Measurements from ENCODE around the gene IL22RA2. TPM values are rescaled to one million over a fixed set of nuclear protein-coding genes. Genes with fewer than 3 reads are reported as not detected.

IL22RA2 gene
- total and polyA plus RNA-seq, 4 donors: 0.02 to 0.20 TPM; not detected in 2

DNA sequence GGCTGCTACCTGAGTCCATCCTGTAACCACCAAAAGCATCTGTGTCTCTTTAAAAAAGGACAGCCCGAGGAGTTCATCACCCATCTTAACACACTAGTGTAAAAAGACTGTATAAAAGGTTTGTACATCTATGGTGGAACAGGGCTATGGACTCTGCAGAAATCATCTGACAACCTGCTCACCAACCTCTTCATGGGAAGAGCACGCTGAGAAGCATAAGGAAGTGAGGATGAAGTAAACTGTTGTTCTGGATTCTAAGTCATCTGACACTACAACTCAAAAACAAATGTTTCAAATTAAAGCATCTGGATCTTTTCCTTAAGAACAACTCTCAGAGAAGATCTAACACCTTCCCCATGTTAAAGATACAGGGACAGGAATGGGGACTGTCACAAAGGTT lies 40.4 kb upstream of the IL22RA2 start:
- H3K9me3 ChIP-seq (ENCODE audit: control insufficient read depth in 4 of 4, insufficient read depth in 3 of 4, low read length in 3 of 4): no peaks in the 10 kb centered on the region
- ATAC-seq (ENCODE audit: insufficient read depth, low FRiP score): no peak
- WGBS, 2 donors: 47 to 49% methylated on average over 2 of the region's 2 CpGs
- no peak overlapping the region for H3K9ac ChIP-seq (ENCODE audit: insufficient read depth in 1 of 2, low read length in 2 of 2)
- no peak overlapping the region for H3K4me3 ChIP-seq
- H3K36me3 ChIP-seq (ENCODE audit: control insufficient read depth in 4 of 4, insufficient read depth in 4 of 4, low read length in 4 of 4): peaks cover 0 to 1% (median 0%) of the 10 kb centered on the region in 4 donors
- H3K27me3 ChIP-seq (ENCODE audit: control insufficient read depth in 3 of 3, insufficient read depth in 3 of 3, low read length in 2 of 3): no peaks in the 10 kb centered on the region
- H3K27ac ChIP-seq (ENCODE audit: low read depth in 1 of 2, low read length in 1 of 2): peak overlapping the region; percentile 55 to 69
- peaks cover 11 to 43% (median 21%) of the 10 kb centered on the region in 5 donors for H3K4me1 ChIP-seq (ENCODE audit: control insufficient read depth in 5 of 5, insufficient read depth in 5 of 5, low read length in 5 of 5)
- DNase-seq: no peak
- TF ChIP-seq, protein P1, sequence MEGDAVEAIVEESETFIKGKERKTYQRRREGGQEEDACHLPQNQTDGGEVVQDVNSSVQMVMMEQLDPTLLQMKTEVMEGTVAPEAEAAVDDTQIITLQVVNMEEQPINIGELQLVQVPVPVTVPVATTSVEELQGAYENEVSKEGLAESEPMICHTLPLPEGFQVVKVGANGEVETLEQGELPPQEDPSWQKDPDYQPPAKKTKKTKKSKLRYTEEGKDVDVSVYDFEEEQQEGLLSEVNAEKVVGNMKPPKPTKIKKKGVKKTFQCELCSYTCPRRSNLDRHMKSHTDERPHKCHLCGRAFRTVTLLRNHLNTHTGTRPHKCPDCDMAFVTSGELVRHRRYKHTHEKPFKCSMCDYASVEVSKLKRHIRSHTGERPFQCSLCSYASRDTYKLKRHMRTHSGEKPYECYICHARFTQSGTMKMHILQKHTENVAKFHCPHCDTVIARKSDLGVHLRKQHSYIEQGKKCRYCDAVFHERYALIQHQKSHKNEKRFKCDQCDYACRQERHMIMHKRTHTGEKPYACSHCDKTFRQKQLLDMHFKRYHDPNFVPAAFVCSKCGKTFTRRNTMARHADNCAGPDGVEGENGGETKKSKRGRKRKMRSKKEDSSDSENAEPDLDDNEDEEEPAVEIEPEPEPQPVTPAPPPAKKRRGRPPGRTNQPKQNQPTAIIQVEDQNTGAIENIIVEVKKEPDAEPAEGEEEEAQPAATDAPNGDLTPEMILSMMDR (IDR thresholded peaks at IDR 0.05; ENCODE audit: control extremely low read depth, extremely low read depth): no peak

DNA sequence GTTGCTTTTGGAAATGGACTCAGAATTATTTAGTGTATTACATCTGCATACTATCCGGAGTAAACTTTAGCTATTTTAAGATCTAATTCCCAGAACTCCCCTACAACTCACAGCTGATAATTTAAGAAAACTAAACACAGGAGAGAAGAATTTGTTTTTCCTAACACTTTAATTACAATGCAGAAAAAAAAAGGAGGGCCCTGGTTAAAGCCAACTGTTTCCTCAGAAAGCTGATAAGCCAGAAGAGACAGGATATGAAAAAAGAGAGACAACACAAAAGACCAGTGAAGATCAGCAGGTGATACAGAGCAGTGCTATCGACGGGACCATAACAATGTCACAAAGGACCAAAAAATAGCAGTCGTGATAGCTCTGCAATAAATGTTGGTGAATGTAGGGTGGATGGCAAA lies 39.9 kb upstream of the IL22RA2 start:
- 31 to 37% methylated on average over 4 of the region's 4 CpGs for WGBS, 2 donors
- Histone ChIP-seq H3K9ac (ENCODE audit: insufficient read depth in 1 of 2, low read length in 2 of 2) (no peak overlapping the region), H3K4me1 (ENCODE audit: control insufficient read depth in 5 of 5, insufficient read depth in 5 of 5, low read length in 5 of 5) (peaks cover 11 to 42% (median 21%) of the 10 kb centered on the region in 5 donors), H3K4me3 (no peak overlapping the region), H3K36me3 (ENCODE audit: control insufficient read depth in 4 of 4, insufficient read depth in 4 of 4, low read length in 4 of 4) (peaks cover 0 to 1% (median 0%) of the 10 kb centered on the region in 4 donors), H3K27ac (ENCODE audit: low read depth in 1 of 2, low read length in 1 of 2) (peak overlapping the region in 1 of 2 donors; percentile 69), H3K27me3 (ENCODE audit: control insufficient read depth in 3 of 3, insufficient read depth in 3 of 3, low read length in 2 of 3) (no peaks in the 10 kb centered on the region), H3K9me3 (ENCODE audit: control insufficient read depth in 4 of 4, insufficient read depth in 3 of 4, low read length in 3 of 4) (peaks cover 0 to under 1% (median 0%) of the 10 kb centered on the region in 4 donors)
- DNase-seq (no peak), ATAC-seq (ENCODE audit: insufficient read depth, low FRiP score) (no peak)
- TF ChIP-seq, protein P1 (IDR thresholded peaks at IDR 0.05; ENCODE audit: control extremely low read depth, extremely low read depth): no peak

DNA sequence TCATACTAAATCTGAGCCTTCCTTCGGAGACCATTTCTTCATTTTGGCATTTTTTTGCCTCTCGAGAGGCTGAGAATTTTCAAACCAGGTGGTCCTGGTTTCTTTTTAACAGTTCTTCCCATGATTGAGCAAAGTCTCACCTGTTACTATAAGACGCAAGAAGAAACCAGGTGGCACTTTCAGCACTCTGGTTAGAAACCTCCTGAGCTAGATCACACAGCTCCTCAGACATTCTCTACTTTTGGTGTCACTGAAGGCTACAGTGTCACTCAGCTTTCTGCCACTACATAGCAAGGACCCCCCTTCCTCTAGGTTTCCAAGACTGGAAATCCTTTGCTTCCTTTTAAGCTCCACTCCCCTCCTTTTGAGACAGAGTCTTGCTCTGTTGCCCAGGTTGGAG lies 38.5 kb upstream of the IL22RA2 start:
- TF ChIP-seq, protein P1 (IDR thresholded peaks at IDR 0.05; ENCODE audit: control extremely low read depth, extremely low read depth): no peak
- ATAC-seq (ENCODE audit: insufficient read depth, low FRiP score): no peak
- Histone ChIP-seq H3K9ac (ENCODE audit: insufficient read depth in 1 of 2, low read length in 2 of 2) (no peak overlapping the region), H3K27ac (ENCODE audit: low read depth in 1 of 2, low read length in 1 of 2) (peak overlapping the region; percentile 6 to 33), H3K4me3 (no peak overlapping the region), H3K9me3 (ENCODE audit: control insufficient read depth in 4 of 4, insufficient read depth in 3 of 4, low read length in 3 of 4) (peaks cover 0 to 2% (median 0%) of the 10 kb centered on the region in 4 donors), H3K27me3 (ENCODE audit: control insufficient read depth in 3 of 3, insufficient read depth in 3 of 3, low read length in 2 of 3) (no peaks in the 10 kb centered on the region), H3K36me3 (ENCODE audit: control insufficient read depth in 4 of 4, insufficient read depth in 4 of 4, low read length in 4 of 4) (peaks cover 0 to 1% (median 0%) of the 10 kb centered on the region in 4 donors), H3K4me1 (ENCODE audit: control insufficient read depth in 5 of 5, insufficient read depth in 5 of 5, low read length in 5 of 5) (peaks cover 0 to 35% (median 17%) of the 10 kb centered on the region in 5 donors)
- WGBS, 2 donors: 93 to 96% methylated on average over 3 of the region's 3 CpGs
- no peak for DNase-seq

DNA sequence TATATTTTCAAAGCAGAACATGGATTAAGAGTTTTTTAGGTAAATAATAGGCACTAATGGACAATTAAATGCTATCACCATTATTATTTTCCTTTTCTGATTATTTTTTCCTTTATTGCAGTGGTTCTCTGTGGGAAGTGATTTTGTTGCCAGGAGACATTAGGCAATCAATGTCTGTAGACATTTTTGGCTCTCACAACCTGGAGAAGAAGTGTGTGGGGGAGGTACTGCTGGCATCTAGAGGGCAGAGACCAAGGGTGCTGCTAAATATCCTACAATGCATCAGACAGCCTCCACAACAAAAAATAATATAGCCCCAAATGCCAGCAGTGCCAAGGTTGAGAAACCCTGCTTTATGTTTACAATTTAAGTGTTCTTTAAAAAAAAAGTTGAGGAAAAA lies 37.5 kb upstream of the IL22RA2 start:
- Histone ChIP-seq H3K27ac (ENCODE audit: low read depth in 1 of 2, low read length in 1 of 2) (no peak overlapping the region), H3K9ac (ENCODE audit: insufficient read depth in 1 of 2, low read length in 2 of 2) (no peak overlapping the region), H3K9me3 (ENCODE audit: control insufficient read depth in 4 of 4, insufficient read depth in 3 of 4, low read length in 3 of 4) (peaks cover 0 to 2% (median 0%) of the 10 kb centered on the region in 4 donors), H3K4me1 (ENCODE audit: control insufficient read depth in 5 of 5, insufficient read depth in 5 of 5, low read length in 5 of 5) (peaks cover 0 to 38% (median 17%) of the 10 kb centered on the region in 5 donors), H3K4me3 (no peak overlapping the region), H3K27me3 (ENCODE audit: control insufficient read depth in 3 of 3, insufficient read depth in 3 of 3, low read length in 2 of 3) (no peaks in the 10 kb centered on the region), H3K36me3 (ENCODE audit: control insufficient read depth in 4 of 4, insufficient read depth in 4 of 4, low read length in 4 of 4) (peaks cover 0 to 1% (median 0%) of the 10 kb centered on the region in 4 donors)
- TF ChIP-seq, protein P1 (IDR thresholded peaks at IDR 0.05; ENCODE audit: control extremely low read depth, extremely low read depth): no peak
- ATAC-seq (ENCODE audit: insufficient read depth, low FRiP score) (no peak), DNase-seq (peak in 2 of 3 donors; percentile 67 to 76)

Data from lung (tissue), 12 donors.